Gastrocnemius medialis (tissue), 4 donors: ENCODE measurements around the gene ERRFI1. TPM values are rescaled to one million over a fixed set of nuclear protein-coding genes. Genes with fewer than 3 reads are reported as not detected.
"Not testable (repeated sequence)": the region's sequence is repeated elsewhere in the genome, so short reads cannot be mapped to it uniquely, and the experiment has no call there.

Source experiments
- ATAC-seq, 2 donors: fragments of 150-250 bp; one replicate each; pipeline ENCODE4 v1.9.1; 2016
- DNase-seq, 2 donors: peaks; one replicate each; pipeline ENCODE4 v3.0.0-alpha.2; 2019
- H3K27ac ChIP-seq, 4 donors: fragments of 200-600 bp; sonication (generic); 1 replicate in 1 of 4; 2 replicates in 3 of 4; pipeline ENCODE4 v1.5.1; 2016 to 2018; ENCODE audit warnings: mild to moderate bottlenecking in 2 of 4, moderate library complexity in 1 of 4
- H3K27me3 ChIP-seq, 3 donors: fragments of 200-600 bp; sonication (generic) in 2 of 3; 1 replicate in 1 of 3; 2 replicates in 2 of 3; pipeline versions ENCODE4 v1.5.1 to v1.6.0; 2016 to 2019; ENCODE audit warnings: mild to moderate bottlenecking in 1 of 3, moderate library complexity in 1 of 3
- H3K36me3 ChIP-seq, 2 donors: fragments of 200-600 bp; sonication (generic) in 1 of 2; one replicate each; pipeline ENCODE4 v1.5.1; 2017 to 2018
- H3K4me1 ChIP-seq, 2 donors: fragments of 200-600 bp; sonication (generic) in 1 of 2; one replicate each; pipeline ENCODE4 v1.5.1; 2016 to 2017; ENCODE audit warnings: mild to moderate bottlenecking in 2 of 2
- H3K4me3 ChIP-seq, 4 donors: fragments of 200-600 bp; sonication (generic) in 3 of 4; 1 replicate in 1 of 4; 2 replicates in 3 of 4; pipeline ENCODE4 v1.5.1; 2016 to 2019; ENCODE audit warnings: mild to moderate bottlenecking in 2 of 4
- H3K9me3 ChIP-seq, 3 donors: fragments of 200-600 bp; sonication (generic) in 2 of 3; 1 replicate in 1 of 3; 2 replicates in 2 of 3; pipeline ENCODE4 v1.5.1; 2016 to 2019
- CTCF ChIP-seq, 5 experiments: fragments of 450-650 bp in 3 of 5; fragments of 200-600 bp in 2 of 5; sonication (generic) in 2 of 5; IDR thresholded peaks in 4 of 5; conservative IDR thresholded peaks in 1 of 5; 1 replicate in 4 of 5; 2 replicates in 1 of 5; pipeline ENCODE4 v1.5.1; 2016 to 2019; ENCODE audit warnings: antibody characterized with exemption in 5 of 5, mild to moderate bottlenecking in 3 of 5, moderate library complexity in 3 of 5
- POLR2A ChIP-seq, 2 donors: fragments of 450-650 bp; IDR thresholded peaks; one replicate each; pipeline ENCODE4 v1.6.1; 2017; ENCODE audit warnings: antibody characterized with exemption in 2 of 2, mild to moderate bottlenecking in 2 of 2, moderate library complexity in 2 of 2
- in situ Hi-C, 4 donors: fragments of 200-750 bp; cut with MboI; loops; one replicate each; pipeline versions ENCODE4 v1.15.0 to v1.8.0; 2017; ENCODE audit warnings: low sequenced_read_pairs in 4 of 4
- intact Hi-C: fragments of 100-400 bp; cut with DNase I; formaldehyde crosslinking; loops from one replicate; pipeline ENCODE4 v1.15.1; 2023; ENCODE audit warnings: low total_unique reads
- total RNA-seq, 4 donors: library from RNA; depleted of rRNA; stranded (reverse); fragments of >200 nt; gene quantifications; one replicate each; pipeline versions ENCODE4 v1.1.0 to v1.2.3, GENCODE V29; 2016

Gene ERRFI1
- total RNA-seq, 4 donors from 2014 or later: 184 to 644 (median 448) TPM

DNA sequence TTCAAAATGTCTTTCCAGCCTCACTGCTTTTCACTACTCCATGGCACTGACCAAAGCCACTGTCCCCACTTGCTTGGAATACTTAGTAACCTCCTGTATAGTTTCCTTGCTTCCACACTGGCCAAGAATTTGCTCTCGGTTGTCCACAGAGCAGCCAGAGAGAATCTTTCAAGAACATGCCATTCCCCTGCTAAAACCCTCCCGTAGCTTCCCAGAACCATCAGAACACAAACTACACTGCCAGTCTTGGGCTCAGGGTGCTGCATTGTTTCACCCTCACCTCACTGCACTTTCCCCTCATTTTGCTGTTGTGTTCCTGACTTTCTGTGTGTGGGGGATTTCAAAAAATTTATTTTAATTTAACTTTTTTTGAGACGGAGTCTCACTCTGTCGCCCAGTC lies 25.5 kb upstream of the ERRFI1 start:
- no peaks in the 10 kb centered on the region for H3K36me3 ChIP-seq
- no peak for TF ChIP-seq POLR2A (IDR thresholded peaks at IDR 0.05)
- TF ChIP-seq CTCF (IDR thresholded peaks at IDR 0.05 in 4 of 5, conservative IDR thresholded peaks at IDR 0.05 in 1 of 5): no peak
- no peak overlapping the region for H3K27ac ChIP-seq
- ATAC-seq: no peak
- intact Hi-C loops: no loop called here
- peaks cover 4 to 7% of the 10 kb centered on the region in 2 donors for H3K4me1 ChIP-seq
- H3K4me3 ChIP-seq: no peak overlapping the region
- DNase-seq: no peak
- H3K9me3 ChIP-seq: no peaks in the 10 kb centered on the region
- no peaks in the 10 kb centered on the region for H3K27me3 ChIP-seq
- in situ Hi-C loops: no loop called here

- H3K4me3 ChIP-seq, intact Hi-C loops, in situ Hi-C loops, H3K36me3 ChIP-seq, DNase-seq, H3K9me3 ChIP-seq, ATAC-seq, H3K4me1 ChIP-seq, H3K27ac ChIP-seq, H3K27me3 ChIP-seq: not testable (repeated sequence)
Observed at GRCh38 chr1:8049229-8049628, 23.1 kb upstream of the ERRFI1 start.

DNA sequence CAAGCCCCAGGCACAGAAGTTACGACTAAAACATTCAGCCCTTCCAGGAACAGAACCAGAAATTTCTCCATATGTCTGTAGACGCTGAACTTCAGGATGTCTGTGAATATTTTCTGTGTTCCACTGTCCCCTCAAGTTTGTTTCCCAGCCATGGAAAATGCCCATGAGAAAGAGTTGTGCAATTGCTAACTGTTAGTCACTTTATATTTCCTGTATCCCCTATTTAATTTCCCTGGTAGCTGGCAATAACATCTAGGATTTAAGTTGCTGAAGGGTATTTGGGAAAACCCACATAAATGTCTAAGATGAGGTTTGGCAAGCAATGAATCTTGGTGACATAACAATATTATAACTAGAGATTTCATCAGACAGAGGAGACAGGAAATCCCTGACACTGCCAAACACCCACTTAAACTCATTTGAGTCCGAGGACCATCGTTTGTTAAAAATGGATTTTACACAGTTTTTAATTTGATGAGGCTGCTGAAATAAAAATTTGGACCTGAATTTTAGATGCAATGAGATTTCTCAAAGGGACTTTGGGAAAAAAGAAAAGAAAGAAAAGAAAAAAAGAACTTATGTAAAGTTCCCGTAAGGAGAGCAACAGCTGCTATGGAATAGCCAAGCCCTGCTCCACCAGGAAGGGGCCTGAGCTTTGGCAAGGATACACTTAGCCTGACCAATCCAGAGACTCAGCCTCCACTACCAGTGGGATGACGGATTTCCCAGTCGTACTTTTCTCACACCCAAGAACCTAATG lies 21.8 kb upstream of the ERRFI1 start:
- DNase-seq (no peak), ATAC-seq (peak; percentile 66 to 76)
- no peak for TF ChIP-seq CTCF (IDR thresholded peaks at IDR 0.05 in 4 of 5, conservative IDR thresholded peaks at IDR 0.05 in 1 of 5)
- no peak for TF ChIP-seq POLR2A (IDR thresholded peaks at IDR 0.05)
- in situ Hi-C loops (no loop called here), intact Hi-C loops (no loop called here)
- Histone ChIP-seq H3K27ac (peak overlapping the region; percentile 20 to 62 (median 42)), H3K36me3 (no peaks in the 10 kb centered on the region), H3K27me3 (no peaks in the 10 kb centered on the region), H3K4me3 (peak overlapping the region in 1 of 4 donors; percentile 8), H3K9me3 (no peaks in the 10 kb centered on the region), H3K4me1 (peaks cover 4 to 7% of the 10 kb centered on the region in 2 donors)

- ATAC-seq (peak; percentile 77 to 84), DNase-seq (no peak)
- H3K4me1 ChIP-seq: peaks cover 4 to 7% of the 10 kb centered on the region in 2 donors
- no peak for TF ChIP-seq POLR2A (IDR thresholded peaks at IDR 0.05)
- TF ChIP-seq CTCF (IDR thresholded peaks at IDR 0.05 in 4 of 5, conservative IDR thresholded peaks at IDR 0.05 in 1 of 5): no peak
- in situ Hi-C loops (no loop called here), intact Hi-C loops (no loop called here)
- H3K27ac ChIP-seq: peak overlapping the region in 3 of 4 donors; percentile 35 to 62 (median 48)
- H3K9me3 ChIP-seq: no peaks in the 10 kb centered on the region
- H3K36me3 ChIP-seq: no peaks in the 10 kb centered on the region
- H3K27me3 ChIP-seq: no peaks in the 10 kb centered on the region
- H3K4me3 ChIP-seq: no peak overlapping the region
Observed at GRCh38 chr1:8047112-8047511, 21.0 kb upstream of the ERRFI1 start.

DNA sequence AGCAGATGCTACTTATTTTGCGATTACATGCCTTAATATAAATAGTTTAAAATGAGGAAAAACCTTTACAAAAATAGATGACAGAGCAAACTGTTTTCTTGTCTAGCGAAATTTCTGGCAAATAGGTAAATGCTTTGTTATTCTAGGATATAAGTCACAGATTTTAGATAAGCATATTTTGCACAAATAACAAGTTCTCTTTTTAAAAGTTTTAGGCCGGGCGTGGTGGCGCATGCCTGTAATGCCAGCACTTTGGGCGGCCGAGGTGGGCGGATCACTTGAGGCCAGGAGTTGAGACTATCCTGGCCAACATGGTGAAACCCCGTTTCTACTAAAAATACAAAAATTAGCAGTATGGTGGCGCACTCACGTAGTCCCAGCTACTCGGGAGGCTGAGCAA lies 20.3 kb upstream of the ERRFI1 start:
- ATAC-seq (no peak), DNase-seq (no peak)
- Histone ChIP-seq H3K4me3 (no peak overlapping the region), H3K27me3 (no peaks in the 10 kb centered on the region), H3K27ac (no peak overlapping the region), H3K4me1 (peaks cover 4 to 7% of the 10 kb centered on the region in 2 donors), H3K9me3 (no peaks in the 10 kb centered on the region), H3K36me3 (no peaks in the 10 kb centered on the region)
- in situ Hi-C loops: no loop called here
- intact Hi-C loops: no loop called here
- no peak for TF ChIP-seq POLR2A (IDR thresholded peaks at IDR 0.05)
- TF ChIP-seq CTCF (IDR thresholded peaks at IDR 0.05 in 4 of 5, conservative IDR thresholded peaks at IDR 0.05 in 1 of 5): no peak
